H9 (cell line): ENCODE results near the gene HCFC1. TPM values are rescaled to one million over a fixed set of nuclear protein-coding genes. Genes with fewer than 3 reads are reported as not detected.
A peak's percentile ranks its signal among the peaks of the same experiment; 100 is the strongest.

Experiments used
- DNase-seq: peaks from one replicate; pipeline ENCODE4 v3.0.0-alpha.2; 2017
- H2AFZ ChIP-seq: one replicate; pipeline ENCODE4 v1.6.1; 2013; ENCODE audit warnings: mild to moderate bottlenecking, low read length, control low read depth, moderate library complexity
- H2AK5ac ChIP-seq: 2 replicates; pipeline ENCODE4 v1.6.1; 2013; ENCODE audit warnings: low read length, control low read depth, mixed read lengths; ENCODE audit not compliant: insufficient read length
- H2BK120ac ChIP-seq: one replicate; pipeline ENCODE4 v1.6.1; 2013; ENCODE audit warnings: low read depth, mild to moderate bottlenecking, low read length, control low read depth, inconsistent platforms; ENCODE audit not compliant: poor library complexity, severe bottlenecking
- H2BK12ac ChIP-seq: 2 replicates; pipeline ENCODE4 v1.6.1; 2013; ENCODE audit warnings: low read length, control low read depth, mixed read lengths, low read depth; ENCODE audit not compliant: insufficient read length
- H2BK15ac ChIP-seq: 2 replicates; pipeline ENCODE4 v1.6.1; 2013; ENCODE audit warnings: low read depth, low read length, control low read depth
- H2BK20ac ChIP-seq: one replicate; pipeline ENCODE4 v1.6.1; 2013; ENCODE audit warnings: low read depth, mild to moderate bottlenecking, low read length, control low read depth, inconsistent platforms; ENCODE audit not compliant: poor library complexity, severe bottlenecking
- H2BK5ac ChIP-seq: 2 replicates; pipeline ENCODE4 v1.6.1; 2013; ENCODE audit warnings: low read length, control low read depth, mixed read lengths; ENCODE audit not compliant: insufficient read length
- H3K14ac ChIP-seq: 2 replicates; pipeline ENCODE4 v1.6.1; 2013; ENCODE audit warnings: low read length, control low read depth; ENCODE audit not compliant: insufficient read depth
- H3K18ac ChIP-seq: 2 replicates; pipeline ENCODE4 v1.6.1; 2013; ENCODE audit warnings: low read depth, mild to moderate bottlenecking, mixed read lengths, low read length, control low read depth; ENCODE audit not compliant: insufficient read length
- H3K23ac ChIP-seq: 2 replicates; pipeline ENCODE4 v1.6.1; 2013; ENCODE audit warnings: low read length, control low read depth, mixed read lengths, low read depth; ENCODE audit not compliant: insufficient read length
- H3K23me2 ChIP-seq: 2 replicates; pipeline ENCODE4 v1.6.1; 2013; ENCODE audit warnings: low read depth, mild to moderate bottlenecking, mixed read lengths, low read length, control low read depth; ENCODE audit not compliant: insufficient read length, poor library complexity, severe bottlenecking
- H3K27ac ChIP-seq: 2 replicates; pipeline ENCODE4 v1.5.1; 2013; ENCODE audit warnings: low read length, control low read depth, mixed read lengths, low read depth; ENCODE audit not compliant: insufficient read length
- H3K27me3 ChIP-seq: 2 replicates; pipeline ENCODE4 v1.6.1; 2013; ENCODE audit warnings: low read length, control low read depth, inconsistent platforms; ENCODE audit not compliant: insufficient read depth
- H3K4ac ChIP-seq: 2 replicates; pipeline ENCODE4 v1.6.1; 2013; ENCODE audit warnings: low read depth, mild to moderate bottlenecking, control low read depth, inconsistent platforms, low read length, moderate library complexity
- H3K4me1 ChIP-seq: 2 replicates; pipeline ENCODE4 v1.6.1; 2013; ENCODE audit warnings: low read length, control low read depth, inconsistent platforms; ENCODE audit not compliant: insufficient read depth
- H3K4me2 ChIP-seq: 2 replicates; pipeline ENCODE4 v1.6.1; 2013; ENCODE audit warnings: low read length, control low read depth, mixed read lengths; ENCODE audit not compliant: insufficient read length, insufficient read depth
- H3K56ac ChIP-seq: 2 replicates; pipeline ENCODE4 v1.6.1; 2013; ENCODE audit warnings: low read depth, mild to moderate bottlenecking, mixed read lengths, low read length, control low read depth; ENCODE audit not compliant: insufficient read length
- H3K79me1 ChIP-seq: 2 replicates; pipeline ENCODE4 v1.6.1; 2013; ENCODE audit warnings: low read depth, mild to moderate bottlenecking, moderate library complexity, low read length, control low read depth, inconsistent platforms; ENCODE audit not compliant: insufficient read depth, poor library complexity, severe bottlenecking
- H3K79me2 ChIP-seq: 2 replicates; pipeline ENCODE4 v1.6.1; 2013; ENCODE audit warnings: low read length, control low read depth, inconsistent platforms; ENCODE audit not compliant: insufficient read depth
- H3K9ac ChIP-seq: 2 replicates; pipeline ENCODE4 v1.6.1; 2013; ENCODE audit warnings: low read length, control low read depth, mixed read lengths; ENCODE audit not compliant: insufficient read length; ENCODE audit errors: extremely low read depth
- H3K9me3 ChIP-seq: one replicate; pipeline ENCODE4 v1.6.1; 2013; ENCODE audit warnings: low read depth, low read length, inconsistent platforms; ENCODE audit not compliant: control insufficient read depth
- H3T11ph ChIP-seq: one replicate; pipeline ENCODE4 v1.6.1; 2013; ENCODE audit warnings: mild to moderate bottlenecking, low read length, control low read depth, inconsistent platforms
- H4K20me1 ChIP-seq: one replicate; pipeline ENCODE4 v1.6.1; 2013; ENCODE audit not compliant: control insufficient read depth, insufficient read length, insufficient read depth
- H4K5ac ChIP-seq: 2 replicates; pipeline ENCODE4 v1.6.1; 2013; ENCODE audit warnings: low read depth, mild to moderate bottlenecking, mixed read lengths, low read length, control low read depth; ENCODE audit not compliant: insufficient read length
- H4K8ac ChIP-seq: replicated peaks from 2 replicates; pipeline ENCODE4 v1.6.1; 2013; ENCODE audit warnings: low read length, control low read depth, mixed read lengths, low read depth; ENCODE audit not compliant: insufficient read length
- H4K91ac ChIP-seq: 2 replicates; pipeline ENCODE4 v1.6.1; 2013; ENCODE audit warnings: low read depth, mild to moderate bottlenecking, moderate library complexity, mixed read lengths, low read length, control low read depth; ENCODE audit not compliant: insufficient read length
- H3K27ac Mint-ChIP-seq, 3 experiments: 2 replicates in 2 of 3; 3 replicates in 1 of 3; pipeline ENCODE4 v1.8.0; 2020 to 2021; ENCODE audit warnings: mixed read lengths in 3 of 3, mild to moderate bottlenecking in 1 of 3, moderate library complexity in 1 of 3
- H3K27me3 Mint-ChIP-seq: 2 replicates; pipeline ENCODE4 v1.8.0; 2021; ENCODE audit warnings: low read depth, mild to moderate bottlenecking, moderate library complexity, mixed read lengths
- H3K36me3 Mint-ChIP-seq, 3 experiments: 2 replicates in 2 of 3; 3 replicates in 1 of 3; pipeline ENCODE4 v1.8.0; 2020 to 2021; ENCODE audit warnings: low read depth in 3 of 3, mixed read lengths in 3 of 3; ENCODE audit not compliant: insufficient read depth in 1 of 3
- H3K4me1 Mint-ChIP-seq, 2 experiments: 2 replicates each; pipeline ENCODE4 v1.8.0; 2020; ENCODE audit warnings: mixed read lengths in 2 of 2
- H3K4me3 Mint-ChIP-seq, 2 experiments: 2 replicates in 1 of 2; 3 replicates in 1 of 2; pipeline ENCODE4 v1.8.0; 2020 to 2021; ENCODE audit warnings: mild to moderate bottlenecking in 2 of 2, mixed read lengths in 2 of 2, moderate library complexity in 1 of 2
- H3K9me3 Mint-ChIP-seq, 2 experiments: 2 replicates in 1 of 2; 3 replicates in 1 of 2; pipeline ENCODE4 v1.8.0; 2020; ENCODE audit warnings: mild to moderate bottlenecking in 2 of 2, mixed read lengths in 2 of 2, moderate library complexity in 1 of 2
- WGBS: extraction: QIAGEN DNeasy Blood & Tissue Kit; methylation state at CpG from one replicate; pipeline ENCODE4 v1.1.7; 2013; ENCODE audit warnings: missing lambda C conversion rate, low lambda C conversion rate, mixed read lengths; ENCODE audit not compliant: insufficient read length; ENCODE audit errors: extremely low coverage; 5-methylcytosine and 5-hydroxymethylcytosine counted together
- total RNA-seq: library from RNA; stranded (reverse); gene quantifications from 2 replicates; pipeline ENCODE4 v1.2.1, GENCODE V29; 2021
- TF ChIP-seq, protein P1 (sequence below): fragments of 200-600 bp; sonication (generic); conservative IDR thresholded peaks from 3 replicates; pipeline ENCODE4 v1.8.0; 2021; ENCODE audit warnings: antibody characterized with exemption, mild to moderate bottlenecking

HCFC1 gene
- total RNA-seq, 1 experiment from 2014 or later = 144 TPM

- Histone ChIP-seq H3K56ac (no peak overlapping the region), H2BK120ac (no peak overlapping the region), H3T11ph (no peak overlapping the region), H3K27ac (no peak overlapping the region), H3K79me1 (no peaks in the 10 kb centered on the region), H2BK5ac (no peak overlapping the region), H3K18ac (no peak overlapping the region), H2BK20ac (no peak overlapping the region), H4K5ac (no peak overlapping the region), H3K27me3 (no peaks in the 10 kb centered on the region), H3K79me2 (no peaks in the 10 kb centered on the region), H2BK12ac (no peak overlapping the region), H2AFZ (no peak overlapping the region), H2BK15ac (no peak overlapping the region), H3K4me2 (no peak overlapping the region), H3K4me1 (no peaks in the 10 kb centered on the region), H3K23ac (no peak overlapping the region), H3K9me3 (peaks cover 2% of the 10 kb centered on the region), H4K20me1 (no peaks in the 10 kb centered on the region), H3K14ac (no peak overlapping the region), H4K8ac (no peak overlapping the region), H3K23me2 (peaks cover 22% of the 10 kb centered on the region), H2AK5ac (no peak overlapping the region), H4K91ac (no peak overlapping the region), H3K4ac (no peak overlapping the region), H3K9ac (no peak overlapping the region)
- DNase-seq = no peak
- TF ChIP-seq, protein P1, sequence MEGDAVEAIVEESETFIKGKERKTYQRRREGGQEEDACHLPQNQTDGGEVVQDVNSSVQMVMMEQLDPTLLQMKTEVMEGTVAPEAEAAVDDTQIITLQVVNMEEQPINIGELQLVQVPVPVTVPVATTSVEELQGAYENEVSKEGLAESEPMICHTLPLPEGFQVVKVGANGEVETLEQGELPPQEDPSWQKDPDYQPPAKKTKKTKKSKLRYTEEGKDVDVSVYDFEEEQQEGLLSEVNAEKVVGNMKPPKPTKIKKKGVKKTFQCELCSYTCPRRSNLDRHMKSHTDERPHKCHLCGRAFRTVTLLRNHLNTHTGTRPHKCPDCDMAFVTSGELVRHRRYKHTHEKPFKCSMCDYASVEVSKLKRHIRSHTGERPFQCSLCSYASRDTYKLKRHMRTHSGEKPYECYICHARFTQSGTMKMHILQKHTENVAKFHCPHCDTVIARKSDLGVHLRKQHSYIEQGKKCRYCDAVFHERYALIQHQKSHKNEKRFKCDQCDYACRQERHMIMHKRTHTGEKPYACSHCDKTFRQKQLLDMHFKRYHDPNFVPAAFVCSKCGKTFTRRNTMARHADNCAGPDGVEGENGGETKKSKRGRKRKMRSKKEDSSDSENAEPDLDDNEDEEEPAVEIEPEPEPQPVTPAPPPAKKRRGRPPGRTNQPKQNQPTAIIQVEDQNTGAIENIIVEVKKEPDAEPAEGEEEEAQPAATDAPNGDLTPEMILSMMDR = peak; percentile 34; the same call in 2 of the 3 replicates
- no peaks in the 10 kb centered on the region; the same call in none of the 2 replicates for H3K27me3 Mint-ChIP-seq
- H3K4me1 Mint-ChIP-seq = peaks cover 13 to 33% of the 10 kb centered on the region in 2 experiments
- peaks cover 50 to 71% of the 10 kb centered on the region in 2 experiments for H3K9me3 Mint-ChIP-seq
- no peak overlapping the region for H3K27ac Mint-ChIP-seq
- peaks cover 9 to 16% (median 10%) of the 10 kb centered on the region in 3 experiments; a peak in 5 of 7 replicates for H3K36me3 Mint-ChIP-seq
- no CpG with 5 or more reads among the region's 14 CpGs for WGBS
- no peak overlapping the region; a peak in 1 of 5 replicates for H3K4me3 Mint-ChIP-seq
Measured at GRCh38 chrX:153924149-153924861, 47.3 kb downstream of the HCFC1 start.
